BLaER1 treated with 17β-estradiol and CSF1 and Interleukin-3, amounts not matched to agents 10 nM and 100 nM (cell line): ENCODE data around the gene ADGRV1.
"Not testable (repeated sequence)": the region's sequence is repeated elsewhere in the genome, so short reads cannot be mapped to it uniquely, and the experiment has no call there.

Experiments used
- H3K27ac ChIP-seq, 11 experiments: shearing (Covaris generic); formaldehyde crosslinking; 2 replicates each; pipeline ENCODE4 v1.8.1; 2022
- H3K27me3 ChIP-seq, 11 experiments: shearing (Covaris generic); formaldehyde crosslinking; 2 replicates each; pipeline ENCODE4 v1.8.1; 2022
- H3K36me3 ChIP-seq, 11 experiments: shearing (Covaris generic); formaldehyde crosslinking; 2 replicates each; pipeline ENCODE4 v1.8.1; 2022
- H3K4me1 ChIP-seq, 10 experiments: shearing (Covaris generic); formaldehyde crosslinking; 2 replicates each; pipeline ENCODE4 v1.8.1; 2022
- H3K4me2 ChIP-seq, 11 experiments: shearing (Covaris generic); formaldehyde crosslinking; 2 replicates each; pipeline ENCODE4 v1.8.1; 2022
- H3K4me3 ChIP-seq, 10 experiments: shearing (Covaris generic); formaldehyde crosslinking; 2 replicates each; pipeline ENCODE4 v1.8.1; 2022
- H3K9ac ChIP-seq, 11 experiments: shearing (Covaris generic); formaldehyde crosslinking; 2 replicates each; pipeline ENCODE4 v1.8.1; 2022
- H3K9me3 ChIP-seq, 11 experiments: shearing (Covaris generic); formaldehyde crosslinking; replicated peaks in 1 of 11; 2 replicates each; pipeline ENCODE4 v1.8.1; 2022
- H4K20me1 ChIP-seq, 11 experiments: shearing (Covaris generic); formaldehyde crosslinking; 2 replicates each; pipeline ENCODE4 v1.8.1; 2022
- Cebpa-rat ChIP-seq, 11 experiments: shearing (Covaris generic); IDR thresholded peaks; 2 replicates each; pipeline ENCODE4 v1.8.1; 2022

ADGRV1 gene

DNA sequence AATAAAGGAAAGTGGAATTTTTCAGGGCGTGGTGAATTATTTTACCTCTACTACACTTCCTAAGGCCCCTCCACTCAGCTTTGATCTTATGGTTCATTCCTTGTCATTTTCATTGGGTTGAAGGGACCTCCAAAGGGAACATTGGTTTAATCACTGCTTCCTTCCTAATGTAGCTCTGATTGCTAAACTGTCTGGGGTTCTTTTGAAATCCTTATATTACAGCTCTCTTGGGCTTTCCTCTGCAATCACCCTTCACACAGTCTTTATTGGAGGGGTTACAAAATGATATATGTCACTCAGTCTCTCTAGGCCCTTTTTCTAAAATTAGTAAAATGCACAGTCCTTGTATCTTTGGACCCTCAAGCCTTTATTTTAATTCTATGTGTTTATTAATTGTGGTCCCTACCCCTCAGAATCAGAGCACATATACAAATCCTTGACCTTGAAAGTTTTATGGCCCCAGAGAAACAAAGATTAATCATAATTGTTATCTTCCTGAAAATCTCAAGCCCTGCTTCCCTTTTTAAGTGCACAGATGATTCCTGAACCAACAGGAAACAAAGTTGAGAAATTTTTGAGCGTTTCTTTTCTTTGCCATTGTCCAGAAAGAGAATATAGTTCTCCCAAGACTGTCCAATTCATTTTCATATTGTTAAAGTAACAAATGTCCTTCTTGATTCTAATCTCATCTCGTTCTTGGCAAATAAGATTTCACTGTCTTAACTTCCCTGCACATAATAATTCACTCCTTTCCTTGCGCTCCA lies 494.6 kb downstream of the ADGRV1 start:
- Histone ChIP-seq H3K4me2 (peak overlapping the region in 8 of 11 experiments; percentile 45 to 75 (median 62); a peak in 15 of 22 replicates), H3K4me3 (no peak overlapping the region), H3K27ac (peak overlapping the region; percentile 3 to 71 (median 55); a peak in 18 of 22 replicates), H3K27me3 (no peaks in the 10 kb centered on the region), H3K36me3 (no peaks in the 10 kb centered on the region), H3K9ac (peak overlapping the region in 2 of 11 experiments; percentile 9 to 16; a peak in 1 of 22 replicates), H3K9me3 (no peaks in the 10 kb centered on the region), H3K4me1 (peaks cover 0 to 39% (median 19%) of the 10 kb centered on the region in 10 experiments; a peak in 14 of 20 replicates), H4K20me1 (no peaks in the 10 kb centered on the region)
- peak in 2 of 11 experiments; percentile 25 to 52; a peak in 3 of 22 replicates for TF ChIP-seq Cebpa-rat (IDR thresholded peaks at IDR 0.05)

DNA sequence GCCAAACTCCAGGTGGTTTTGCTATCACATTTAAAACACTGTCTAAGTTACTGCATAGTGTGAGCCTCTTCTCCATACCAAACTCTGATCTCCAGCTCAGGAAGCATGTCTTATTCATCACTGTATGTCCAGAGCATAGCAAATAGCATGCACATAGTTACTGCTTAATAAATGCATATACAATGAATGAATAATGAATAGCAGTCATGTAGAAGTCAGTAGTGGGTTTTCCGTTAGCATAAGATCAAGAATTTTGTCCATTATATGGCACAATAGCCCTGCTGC lies 495.1 kb downstream of the ADGRV1 start:
- Histone ChIP-seq H3K4me3 (no peak overlapping the region), H3K27ac (peak overlapping the region in 10 of 11 experiments; percentile 22 to 71 (median 58); a peak in 16 of 22 replicates), H4K20me1 (no peaks in the 10 kb centered on the region), H3K9me3 (no peaks in the 10 kb centered on the region), H3K4me2 (peak overlapping the region in 8 of 11 experiments; percentile 45 to 75 (median 62); a peak in 15 of 22 replicates), H3K36me3 (no peaks in the 10 kb centered on the region), H3K9ac (no peak overlapping the region), H3K4me1 (peaks cover 0 to 44% (median 19%) of the 10 kb centered on the region in 10 experiments; a peak in 14 of 20 replicates), H3K27me3 (no peaks in the 10 kb centered on the region)
- TF ChIP-seq Cebpa-rat (IDR thresholded peaks at IDR 0.05): no peak

DNA sequence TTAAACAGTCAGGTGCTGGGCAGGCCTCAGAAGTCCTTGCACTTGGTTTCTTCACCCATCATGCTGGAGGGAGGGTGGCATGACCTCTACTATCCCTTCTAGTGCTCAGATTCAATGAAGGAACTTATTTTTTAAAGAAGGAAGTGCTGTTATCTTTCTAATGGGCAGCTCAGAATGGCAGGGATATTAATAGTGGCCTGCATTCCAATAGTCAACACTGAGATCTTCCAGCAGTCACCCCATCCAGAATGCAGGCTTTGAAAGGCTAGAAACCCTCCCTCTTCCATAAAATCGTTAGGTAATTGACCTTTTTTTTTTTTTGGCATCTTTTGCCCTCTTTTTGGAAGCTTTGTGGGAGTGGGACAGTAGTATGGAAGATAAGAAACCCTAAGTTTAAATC lies 499.6 kb downstream of the ADGRV1 start:
- H3K4me2 ChIP-seq: peak overlapping the region in 3 of 11 experiments; percentile 29 to 72 (median 47); a peak in 5 of 22 replicates
- H4K20me1 ChIP-seq: no peaks in the 10 kb centered on the region
- H3K36me3 ChIP-seq: no peaks in the 10 kb centered on the region
- no peak overlapping the region for H3K4me3 ChIP-seq
- H3K27me3 ChIP-seq: no peaks in the 10 kb centered on the region
- H3K9ac ChIP-seq: no peak overlapping the region
- no peak for TF ChIP-seq Cebpa-rat (IDR thresholded peaks at IDR 0.05)
- no peak overlapping the region for H3K27ac ChIP-seq
- H3K4me1 ChIP-seq: peaks cover 0 to 55% (median 16%) of the 10 kb centered on the region in 10 experiments; a peak in 14 of 20 replicates
- no peaks in the 10 kb centered on the region for H3K9me3 ChIP-seq

DNA sequence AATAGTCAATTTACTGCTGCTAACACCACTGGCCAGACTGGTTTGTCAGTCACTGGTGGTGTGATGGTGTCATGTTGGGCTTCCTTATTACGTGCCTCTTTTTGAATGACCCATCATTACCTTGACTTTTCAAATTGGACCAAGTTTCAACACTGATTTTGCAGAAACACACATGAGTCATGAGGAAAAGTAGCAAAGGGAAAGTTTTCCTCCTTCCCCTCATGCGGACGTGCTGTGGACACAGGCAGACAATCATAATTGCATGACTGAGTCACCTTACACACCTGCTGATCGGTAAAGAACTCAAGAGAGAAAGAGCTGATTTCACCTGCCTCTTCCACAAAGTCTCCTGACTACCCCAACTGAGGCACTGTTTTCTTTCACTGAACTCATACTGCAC lies 500.0 kb downstream of the ADGRV1 start:
- Histone ChIP-seq H3K36me3 (no peaks in the 10 kb centered on the region), H3K4me1 (peaks cover 0 to 51% (median 12%) of the 10 kb centered on the region in 10 experiments; a peak in 13 of 20 replicates), H3K9ac (no peak overlapping the region), H3K9me3 (no peaks in the 10 kb centered on the region), H4K20me1 (no peaks in the 10 kb centered on the region), H3K4me2 (peak overlapping the region in 3 of 11 experiments; percentile 29 to 72 (median 47); a peak in 5 of 22 replicates), H3K27me3 (no peaks in the 10 kb centered on the region), H3K27ac (no peak overlapping the region), H3K4me3 (no peak overlapping the region)
- TF ChIP-seq Cebpa-rat (IDR thresholded peaks at IDR 0.05): no peak

DNA sequence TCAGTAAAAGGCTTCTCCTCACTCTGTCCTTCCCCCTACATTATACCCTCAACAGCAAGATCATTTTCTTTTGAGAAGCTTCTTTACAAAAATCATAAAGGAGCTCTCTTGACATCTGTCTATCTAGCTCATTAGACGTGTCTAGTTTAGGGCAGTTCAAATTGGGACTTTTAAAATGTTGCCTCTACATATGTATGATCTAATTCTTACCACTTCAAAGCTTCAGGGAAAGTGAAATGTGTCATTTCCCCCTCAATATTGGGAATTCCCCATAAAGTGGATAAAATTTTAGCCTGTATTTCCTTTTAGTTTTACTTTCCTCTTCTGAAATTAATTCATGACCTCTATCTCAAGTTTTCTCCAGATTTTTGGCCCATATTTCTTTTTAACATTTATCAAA lies 500.8 kb downstream of the ADGRV1 start:
- Histone ChIP-seq H4K20me1 (no peaks in the 10 kb centered on the region), H3K4me3 (no peak overlapping the region), H3K4me2 (peak overlapping the region in 4 of 11 experiments; percentile 21 to 72 (median 38); a peak in 5 of 22 replicates)

DNA sequence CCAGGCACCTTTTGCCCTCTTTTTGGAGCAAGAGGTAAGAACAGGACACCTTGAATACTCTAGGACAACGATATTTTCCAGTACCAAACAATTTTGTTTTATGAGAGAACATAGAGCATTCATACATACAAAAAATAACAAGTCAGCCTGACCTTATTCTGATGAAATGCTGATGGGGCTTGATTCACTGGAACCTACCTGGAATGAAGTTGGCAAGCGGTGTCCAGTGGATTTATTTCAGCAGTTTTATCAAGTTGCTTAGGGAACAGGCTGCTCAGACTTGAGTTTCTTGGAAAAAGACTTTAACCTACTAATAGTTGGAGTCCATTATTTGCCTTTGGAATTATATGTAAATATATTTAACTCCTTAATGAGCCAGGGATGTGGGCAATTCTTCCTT lies 502.5 kb downstream of the ADGRV1 start:
- Histone ChIP-seq H3K9ac (no peak overlapping the region), H3K36me3 (no peaks in the 10 kb centered on the region), H3K4me2 (peak overlapping the region in 1 of 11 experiments; percentile 42; a peak in 2 of 22 replicates), H4K20me1 (no peaks in the 10 kb centered on the region), H3K27me3 (no peaks in the 10 kb centered on the region), H3K4me1 (peaks cover 0 to 37% (median 8%) of the 10 kb centered on the region in 10 experiments; a peak in 13 of 20 replicates), H3K4me3 (no peak overlapping the region), H3K27ac (no peak overlapping the region), H3K9me3 (no peaks in the 10 kb centered on the region)
- no peak for TF ChIP-seq Cebpa-rat (IDR thresholded peaks at IDR 0.05)

More for the DNA sequence above, 500.8 kb downstream of the ADGRV1 start:
- TF ChIP-seq Cebpa-rat (IDR thresholded peaks at IDR 0.05): no peak
- Histone ChIP-seq H3K4me1 (peaks cover 0 to 42% (median 8%) of the 10 kb centered on the region in 10 experiments; a peak in 13 of 20 replicates), H3K27me3 (no peaks in the 10 kb centered on the region), H3K9me3 (no peaks in the 10 kb centered on the region), H3K9ac (no peak overlapping the region), H3K27ac (no peak overlapping the region), H3K36me3 (no peaks in the 10 kb centered on the region)

DNA sequence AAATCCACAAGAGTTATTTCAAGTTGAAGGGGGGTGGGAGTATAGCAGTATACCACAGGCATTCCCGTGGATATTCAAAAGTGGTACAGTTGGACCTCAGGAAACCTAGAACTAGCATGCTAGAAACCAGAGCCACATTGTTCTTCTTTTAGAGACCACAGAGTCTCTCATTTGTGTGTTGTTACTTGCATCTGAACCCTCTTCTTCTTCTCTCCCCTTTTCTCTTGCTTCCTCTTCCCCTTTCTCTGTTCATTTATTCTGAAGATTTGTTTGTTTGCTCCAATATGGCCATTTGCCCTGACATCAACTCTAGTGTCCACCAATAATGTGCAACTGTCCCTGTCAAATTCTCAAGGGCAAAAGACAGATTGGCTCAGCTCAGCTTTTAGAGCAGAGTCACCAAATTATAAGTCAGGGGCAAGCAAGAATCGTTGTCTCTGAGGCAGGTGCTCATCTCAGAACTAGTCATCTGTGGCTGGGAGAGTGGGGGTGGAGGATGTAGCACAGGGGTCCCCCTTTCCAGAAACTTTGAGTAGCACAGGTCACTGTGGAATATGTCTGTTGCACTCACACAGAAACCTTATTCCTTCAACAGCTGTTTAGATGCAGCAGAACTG lies 503.5 kb downstream of the ADGRV1 start:
- no peaks in the 10 kb centered on the region for H3K27me3 ChIP-seq
- H3K27ac ChIP-seq: no peak overlapping the region
- no peaks in the 10 kb centered on the region for H3K36me3 ChIP-seq
- H3K4me1 ChIP-seq: peaks cover 0 to 37% (median 8%) of the 10 kb centered on the region in 10 experiments; a peak in 13 of 20 replicates
- peak overlapping the region in 5 of 11 experiments; percentile 22 to 75 (median 36); a peak in 8 of 22 replicates for H3K4me2 ChIP-seq
- H3K9me3 ChIP-seq: no peaks in the 10 kb centered on the region
- no peak overlapping the region for H3K9ac ChIP-seq
- H3K4me3 ChIP-seq: no peak overlapping the region
- TF ChIP-seq Cebpa-rat (IDR thresholded peaks at IDR 0.05): no peak
- H4K20me1 ChIP-seq: no peaks in the 10 kb centered on the region

DNA sequence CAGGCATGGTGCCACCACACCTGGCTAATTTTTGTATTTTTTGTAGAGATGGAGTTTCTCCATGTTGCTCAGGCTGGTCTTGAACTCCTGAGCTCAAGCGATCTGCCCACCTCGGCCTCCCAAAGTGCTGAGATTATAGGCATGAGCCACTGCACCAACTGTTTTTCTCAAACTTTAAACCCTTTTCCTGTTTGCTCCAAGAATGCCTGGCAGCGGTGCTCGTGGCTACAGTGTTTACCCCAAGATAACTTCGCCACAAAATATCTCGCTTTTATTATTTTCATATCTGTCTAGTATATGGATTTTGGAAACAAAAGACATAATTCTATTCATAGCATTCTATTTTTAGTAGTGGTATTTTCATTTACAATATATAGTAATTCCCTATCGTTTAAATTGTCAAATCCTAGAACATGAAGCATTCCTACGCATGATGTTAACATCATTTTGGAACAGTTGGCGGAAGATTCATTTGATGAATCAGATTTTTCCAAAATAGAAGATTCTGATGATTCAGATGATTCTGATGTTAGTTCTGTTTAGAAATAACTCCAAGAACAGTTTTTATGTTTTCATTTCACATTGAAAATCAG lies 504.6 kb downstream of the ADGRV1 start:
- not testable (repeated sequence) for H3K4me3 ChIP-seq, H3K9ac ChIP-seq, H3K27ac ChIP-seq, H3K27me3 ChIP-seq, H4K20me1 ChIP-seq, H3K36me3 ChIP-seq, H3K4me2 ChIP-seq, H3K9me3 ChIP-seq
- H3K4me1 ChIP-seq: peaks cover 0 to 27% (median 8%) of the 10 kb centered on the region in 10 experiments; a peak in 13 of 20 replicates

DNA sequence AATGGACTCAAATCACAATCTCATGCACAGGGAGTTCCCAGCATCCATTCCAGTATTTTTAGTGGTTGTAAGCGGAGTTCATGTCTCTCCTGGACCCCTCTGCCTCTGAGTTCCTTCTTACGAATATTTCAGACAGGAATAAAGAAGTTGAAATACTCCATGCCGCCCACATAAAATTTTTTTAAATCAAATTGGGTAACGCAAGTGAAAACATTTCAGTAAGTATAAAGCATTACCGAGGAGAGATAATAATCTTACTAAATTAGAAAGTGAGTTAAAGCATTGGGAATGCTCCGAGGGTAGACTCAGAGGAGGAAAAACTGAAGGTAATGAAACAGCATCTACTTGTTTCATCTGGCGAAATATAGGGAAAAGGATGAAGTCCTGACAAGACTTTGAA lies 506.9 kb downstream of the ADGRV1 start:
- H3K9ac ChIP-seq: no peak overlapping the region
- H3K9me3 ChIP-seq: no peaks in the 10 kb centered on the region
- H3K36me3 ChIP-seq: no peaks in the 10 kb centered on the region
- TF ChIP-seq Cebpa-rat (IDR thresholded peaks at IDR 0.05): no peak
- no peaks in the 10 kb centered on the region for H4K20me1 ChIP-seq
- no peak overlapping the region for H3K4me3 ChIP-seq
- H3K27ac ChIP-seq: no peak overlapping the region
- no peak overlapping the region for H3K4me2 ChIP-seq
- H3K4me1 ChIP-seq: peaks cover 0 to 13% (median 7%) of the 10 kb centered on the region in 10 experiments; a peak in 11 of 20 replicates
- H3K27me3 ChIP-seq: no peaks in the 10 kb centered on the region
